HL-60/S4 treated with phorbol 12-myristate 13-acetate at 8.2 ng/mL for 4 days and 3 days (cell line): ENCODE results near the gene DPM1.

Experiments used
- in situ Hi-C: fragments of 300-500 bp; cut with MboI; formaldehyde crosslinking; loops from 2 replicates; pipeline ENCODE4 v1.15.0; 2022; ENCODE audit warnings: low sequenced_read_pairs

Gene DPM1

GRCh38 chr20:50904067-50904570, 54.2 kb downstream of the DPM1 start:
- in situ Hi-C loops, result no loop called here

- in situ Hi-C loops, result no loop called here
These were observed 54.8 kb downstream of the DPM1 start for GRCh38 chr20:50903353-50904051.

GRCh38 chr20:50901301-50901700, 57.0 kb downstream of the DPM1 start:
- in situ Hi-C loops, result no loop called here

GRCh38 chr20:50900261-50900660, 58.1 kb downstream of the DPM1 start:
- in situ Hi-C loops, result no loop called here

GRCh38 chr20:50898475-50898874, 59.9 kb downstream of the DPM1 start:
- in situ Hi-C loops, result no loop called here

GRCh38 chr20:50895111-50895830, 63.1 kb downstream of the DPM1 start:
- in situ Hi-C loops, result no loop called here

- in situ Hi-C loops, result no loop called here
These were observed 64.7 kb downstream of the DPM1 start for GRCh38 chr20:50893620-50894019.

- in situ Hi-C loops, result no loop called here
These were observed 65.9 kb downstream of the DPM1 start for GRCh38 chr20:50892394-50892793.

- in situ Hi-C loops, result no loop called here
These were observed 67.2 kb downstream of the DPM1 start for GRCh38 chr20:50891138-50891537.

- in situ Hi-C loops, result no loop called here
These were observed 70.8 kb downstream of the DPM1 start for GRCh38 chr20:50887576-50887975.

- in situ Hi-C loops, result no loop called here
These were observed 72.0 kb downstream of the DPM1 start for GRCh38 chr20:50886184-50886790.

- in situ Hi-C loops, result no loop called here
These were observed 72.6 kb downstream of the DPM1 start for GRCh38 chr20:50885781-50886180.

GRCh38 chr20:50885068-50885467, 73.3 kb downstream of the DPM1 start:
- in situ Hi-C loops, result no loop called here
